Raji (cell line): ENCODE measurements around the gene CEP97.

Experiments used
- POLR2A ChIP-seq: IDR thresholded peaks from 2 replicates; pipeline ENCODE4 v1.6.1; 2011; ENCODE audit warnings: low read depth, low read length, control low read depth; ENCODE audit not compliant: insufficient read depth

CEP97 gene

GRCh38 chr3:101724329-101725193 is at the start of gene CEP97:
Gene CEP97 (plus strand): TSS chr3:101724614. CDS start chr3:101724677, 63 bp downstream.
- TF ChIP-seq POLR2A: peak; percentile 75

GRCh38 chr3:101675709-101676215 is 48.7 kb upstream of the CEP97 start:
- no peak for TF ChIP-seq POLR2A

- TF ChIP-seq POLR2A: peak; percentile 69
These were observed 48.1 kb upstream of the CEP97 start for GRCh38 chr3:101676216-101676764.

DNA sequence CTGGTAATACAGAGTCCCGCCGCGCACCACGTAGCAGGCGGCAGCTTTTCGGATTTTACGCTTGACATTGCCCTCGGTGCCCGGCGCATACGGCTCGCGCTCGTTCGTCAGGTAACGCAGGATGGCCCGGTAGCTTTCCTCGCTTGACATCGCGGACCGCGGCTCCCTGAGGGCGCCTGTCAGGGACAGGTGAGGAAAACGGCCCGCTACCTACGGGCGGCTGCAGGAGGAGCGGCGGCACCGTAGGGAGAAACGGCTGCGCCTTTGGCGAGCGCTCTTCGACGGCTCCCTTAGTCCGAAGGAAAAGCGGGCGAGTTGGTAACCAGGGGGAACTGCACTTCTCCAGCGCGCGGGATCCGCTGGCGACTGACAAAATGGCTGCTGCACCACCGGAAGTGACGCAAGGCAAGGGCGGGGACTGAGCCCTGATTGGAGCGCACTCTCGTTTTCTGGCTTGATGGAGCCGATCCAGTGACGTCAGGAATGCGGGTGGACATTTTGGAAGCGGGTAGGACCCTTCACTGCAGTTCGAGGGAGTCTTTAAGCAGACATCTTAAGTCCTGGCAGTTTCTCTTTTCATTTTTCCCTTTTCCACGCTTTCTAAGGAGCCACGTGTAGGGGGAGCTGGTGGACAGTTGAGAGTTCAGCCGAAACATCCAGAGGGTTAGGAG is 47.5 kb upstream of the CEP97 start, which contains the start of gene ZBTB11:
Gene ZBTB11, minus strand, starts transcription at position 368 of the 671 bp plus-strand sequence. Its CDS starts 218 bp downstream, at position 150.
- TF ChIP-seq POLR2A: peak; percentile 78

DNA sequence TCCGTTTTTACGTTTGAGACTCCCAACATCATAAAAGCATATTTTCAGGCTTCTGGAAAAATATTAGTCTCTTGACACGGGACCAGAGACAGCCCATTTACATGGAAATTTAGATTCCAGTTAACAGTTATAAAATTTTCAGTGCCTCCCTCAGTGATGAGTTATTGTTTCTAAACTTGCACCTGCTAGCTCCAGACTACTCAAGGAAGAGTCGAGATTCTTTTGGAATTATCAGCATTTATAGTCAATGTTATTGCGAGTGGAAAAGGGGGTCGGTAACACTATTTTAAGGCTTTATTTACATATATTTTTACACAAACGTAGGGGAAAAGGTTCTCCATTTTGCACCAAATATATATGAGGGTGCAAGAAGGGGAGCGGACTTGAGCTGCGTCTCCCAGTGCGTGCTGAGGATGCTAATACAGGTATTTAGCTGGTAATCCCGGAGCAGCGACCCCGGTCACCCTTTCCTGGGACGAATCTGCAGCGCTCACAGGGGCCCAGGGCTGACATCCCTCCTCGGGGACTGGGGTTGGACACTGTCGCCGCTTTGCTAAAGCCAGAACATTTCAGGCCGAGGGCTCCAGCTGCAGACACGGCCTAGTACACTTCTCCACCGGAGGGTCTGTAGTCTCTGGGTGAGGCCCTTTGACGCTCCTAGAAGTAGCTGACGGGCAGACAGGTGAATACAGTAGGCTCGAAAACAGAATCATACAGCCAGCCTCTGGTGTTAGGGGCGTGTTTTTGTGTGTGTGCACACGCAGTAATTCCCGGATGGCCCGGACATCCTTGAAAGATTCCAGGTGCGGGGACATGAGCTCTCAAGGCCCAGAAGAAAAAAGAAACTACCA is 46.8 kb upstream of the CEP97 start:
- TF ChIP-seq POLR2A: no peak

DNA sequence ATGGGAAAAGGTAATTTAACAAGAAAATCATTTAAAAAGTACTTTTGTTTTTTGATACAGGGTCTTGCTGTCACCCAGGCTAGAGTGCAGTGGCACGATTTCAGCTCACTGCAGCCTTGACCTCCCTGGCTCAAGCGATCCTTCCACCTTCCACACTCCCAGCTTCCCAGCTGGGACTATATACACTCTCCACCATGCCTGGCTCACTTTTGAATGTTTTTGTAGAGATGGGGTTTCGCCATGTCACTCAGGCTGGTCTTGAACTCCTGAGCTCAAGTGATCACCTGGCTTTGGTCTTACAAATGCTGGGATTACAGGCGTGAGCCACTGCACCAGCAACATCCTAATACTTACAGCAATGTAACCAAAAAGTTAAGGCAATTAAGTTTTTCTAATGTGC is 43.9 kb upstream of the CEP97 start:
- no peak for TF ChIP-seq POLR2A

GRCh38 chr3:101685050-101685400 is 39.4 kb upstream of the CEP97 start:
- no peak for TF ChIP-seq POLR2A

GRCh38 chr3:101685870-101686307 is 38.5 kb upstream of the CEP97 start:
- no peak for TF ChIP-seq POLR2A

DNA sequence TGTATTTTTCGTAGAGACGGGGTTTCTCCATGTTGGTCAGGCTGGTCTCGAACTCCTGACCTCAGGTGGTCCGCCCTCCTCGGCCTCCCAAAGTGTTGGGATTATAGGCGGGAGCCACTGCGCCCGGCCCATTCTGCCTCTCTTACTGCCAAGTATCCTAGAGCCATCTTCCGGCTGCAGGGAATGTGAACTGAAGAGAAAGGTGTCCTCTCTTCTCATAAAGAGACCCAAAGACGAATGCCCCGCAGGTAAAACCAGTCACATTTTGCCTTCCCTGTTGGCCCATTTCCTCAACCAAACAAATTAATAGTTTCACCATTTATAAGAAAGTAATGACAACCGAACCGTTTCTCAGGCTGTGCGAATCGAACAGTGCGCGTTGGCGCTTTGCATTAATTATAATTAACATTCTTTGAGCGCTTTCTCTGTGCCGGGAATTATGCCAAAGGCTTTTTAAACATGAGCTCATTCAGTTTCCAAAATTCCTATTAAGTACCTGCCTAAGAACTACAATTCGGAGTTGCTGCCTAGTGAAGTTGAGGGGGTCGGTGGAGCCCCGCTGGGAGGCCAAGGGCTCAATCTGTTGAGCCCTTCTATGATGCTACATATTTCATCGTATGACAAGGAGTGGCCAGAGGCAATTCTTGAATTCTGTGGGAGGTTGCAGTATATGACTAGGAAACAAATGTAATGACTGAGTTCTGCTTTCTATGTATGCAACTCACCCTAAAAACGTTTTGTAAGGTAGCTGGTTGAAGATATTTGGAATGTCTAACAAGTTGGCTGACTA is 37.1 kb upstream of the CEP97 start:
- no peak for TF ChIP-seq POLR2A

DNA sequence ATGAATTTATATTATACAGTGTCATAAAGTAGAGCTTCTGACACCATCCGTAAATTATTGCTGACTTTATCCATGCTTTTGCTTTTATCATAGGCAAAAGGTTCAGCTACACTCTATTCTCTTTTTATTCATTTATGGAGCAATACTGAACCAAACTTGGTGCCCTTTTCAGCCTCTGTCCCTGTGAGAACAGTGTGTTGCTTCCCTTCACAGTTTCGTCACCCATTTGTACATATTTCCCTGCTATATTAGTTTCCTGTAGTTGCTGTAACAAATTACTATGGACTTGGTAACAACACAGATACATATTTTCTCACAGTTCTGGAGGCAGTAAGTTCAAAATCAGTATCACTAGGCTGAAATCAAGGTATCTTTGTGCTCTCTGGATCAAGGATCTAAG is 35.1 kb upstream of the CEP97 start:
- no peak for TF ChIP-seq POLR2A

GRCh38 chr3:101690972-101691371 is 33.4 kb upstream of the CEP97 start:
- no peak for TF ChIP-seq POLR2A

DNA sequence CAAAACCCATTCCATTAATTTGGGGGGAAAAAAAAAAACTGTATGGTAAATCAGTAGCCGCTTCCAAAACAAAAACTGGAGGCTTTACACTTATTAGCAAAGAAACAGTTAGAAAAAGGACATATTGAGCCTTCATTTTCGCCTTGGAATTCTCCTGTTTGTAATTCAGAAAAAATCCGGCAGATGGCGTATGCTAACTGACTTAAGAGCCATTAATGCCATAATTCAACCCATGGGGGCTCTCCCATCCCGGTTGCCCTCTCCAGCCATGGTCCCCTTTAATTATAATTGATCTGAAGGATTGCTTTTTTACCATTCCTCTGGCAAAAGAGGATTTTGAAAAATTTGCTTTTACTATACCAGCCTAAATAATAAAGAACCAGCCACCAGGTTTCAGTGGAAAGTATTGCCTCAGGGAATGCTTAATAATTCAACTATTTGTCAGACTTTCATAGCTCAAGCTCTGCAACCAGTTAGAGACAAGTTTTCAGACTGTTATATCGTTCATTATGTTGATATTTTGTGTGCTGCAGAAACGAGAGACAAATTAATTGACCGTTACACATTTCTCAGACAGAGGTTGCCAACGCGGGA is 28.5 kb upstream of the CEP97 start:
- no peak for TF ChIP-seq POLR2A

- TF ChIP-seq POLR2A: no peak
These were observed 22.4 kb upstream of the CEP97 start for GRCh38 chr3:101701696-101702634.

- no peak for TF ChIP-seq POLR2A
These were observed 21.7 kb upstream of the CEP97 start for GRCh38 chr3:101702726-101703125.
